Gastroesophageal sphincter (tissue), 4 donors: Measurements from ENCODE around the gene CLK3. TPM values are rescaled to one million over a fixed set of nuclear protein-coding genes. Genes with fewer than 3 reads are reported as not detected.

Experiments
- ATAC-seq: fragments of 150-250 bp; one replicate; pipeline ENCODE4 v1.9.1; 2016; ENCODE audit warnings: mild to moderate bottlenecking, moderate library complexity
- H3K27ac ChIP-seq, 4 donors: fragments of 200-600 bp; sonication (generic) in 3 of 4; 1 replicate in 3 of 4; 2 replicates in 1 of 4; pipeline ENCODE4 v1.5.1; 2016 to 2019
- H3K27me3 ChIP-seq: fragments of 200-600 bp; sonication (generic); one replicate; pipeline ENCODE4 v1.5.1; 2019
- H3K36me3 ChIP-seq, 2 donors: fragments of 200-600 bp; sonication (generic); one replicate each; pipeline ENCODE4 v1.5.1; 2019; ENCODE audit warnings: control low read depth in 1 of 2
- H3K4me1 ChIP-seq, 3 donors: fragments of 200-600 bp; sonication (generic); 1 replicate in 2 of 3; 2 replicates in 1 of 3; pipeline ENCODE4 v1.5.1; 2016 to 2019; ENCODE audit warnings: control low read depth in 2 of 3
- H3K4me3 ChIP-seq, 2 donors: fragments of 200-600 bp; sonication (generic); one replicate each; pipeline ENCODE4 v1.5.1; 2019; ENCODE audit warnings: mild to moderate bottlenecking in 1 of 2, moderate library complexity in 1 of 2
- H3K9me3 ChIP-seq, 3 donors: fragments of 200-600 bp; sonication (generic); one replicate each; pipeline ENCODE4 v1.5.1; 2017 to 2019; ENCODE audit warnings: control low read depth in 2 of 3
- EP300 ChIP-seq: sonication (generic); formaldehyde crosslinking; IDR thresholded peaks from one replicate; pipeline ENCODE4 v1.6.1; 2017; ENCODE audit warnings: antibody characterized with exemption, mild to moderate bottlenecking
- POLR2A ChIP-seq, 2 donors: fragments of 450-650 bp; IDR thresholded peaks; one replicate each; pipeline ENCODE4 v1.6.1; 2017; ENCODE audit warnings: antibody characterized with exemption in 2 of 2, mild to moderate bottlenecking in 2 of 2, moderate library complexity in 1 of 2
- POLR2AphosphoS5 ChIP-seq: sonication (generic); formaldehyde crosslinking; IDR thresholded peaks from one replicate; pipeline ENCODE4 v1.6.1; 2017; ENCODE audit warnings: antibody characterized with exemption
- WGBS, 2 donors: methylation state at CpG; one replicate each; pipeline ENCODE4 v1.1.5; 2018; ENCODE audit warnings: low coverage in 1 of 2; 5-methylcytosine and 5-hydroxymethylcytosine counted together
- total RNA-seq, 4 donors: library from RNA; depleted of rRNA; stranded (reverse); fragments of >200 nt; gene quantifications; one replicate each; pipeline ENCODE4 v1.1.0, GENCODE V29; 2016
- TF ChIP-seq, protein P1 (sequence below), 4 experiments: fragments of 200-600 bp in 2 of 4; fragments of 450-650 bp in 2 of 4; sonication (generic) in 1 of 4; IDR thresholded peaks; one replicate each; pipeline ENCODE4 v1.5.1; 2017 to 2019; ENCODE audit warnings: antibody characterized with exemption in 4 of 4, mild to moderate bottlenecking in 2 of 4, moderate library complexity in 2 of 4

The CLK3 gene
- total RNA-seq, result 100 to 1,000 TPM in 1 of 4 donors, 10 to 100 TPM in 3; 62.8 to 108 (median 82.5) TPM

DNA sequence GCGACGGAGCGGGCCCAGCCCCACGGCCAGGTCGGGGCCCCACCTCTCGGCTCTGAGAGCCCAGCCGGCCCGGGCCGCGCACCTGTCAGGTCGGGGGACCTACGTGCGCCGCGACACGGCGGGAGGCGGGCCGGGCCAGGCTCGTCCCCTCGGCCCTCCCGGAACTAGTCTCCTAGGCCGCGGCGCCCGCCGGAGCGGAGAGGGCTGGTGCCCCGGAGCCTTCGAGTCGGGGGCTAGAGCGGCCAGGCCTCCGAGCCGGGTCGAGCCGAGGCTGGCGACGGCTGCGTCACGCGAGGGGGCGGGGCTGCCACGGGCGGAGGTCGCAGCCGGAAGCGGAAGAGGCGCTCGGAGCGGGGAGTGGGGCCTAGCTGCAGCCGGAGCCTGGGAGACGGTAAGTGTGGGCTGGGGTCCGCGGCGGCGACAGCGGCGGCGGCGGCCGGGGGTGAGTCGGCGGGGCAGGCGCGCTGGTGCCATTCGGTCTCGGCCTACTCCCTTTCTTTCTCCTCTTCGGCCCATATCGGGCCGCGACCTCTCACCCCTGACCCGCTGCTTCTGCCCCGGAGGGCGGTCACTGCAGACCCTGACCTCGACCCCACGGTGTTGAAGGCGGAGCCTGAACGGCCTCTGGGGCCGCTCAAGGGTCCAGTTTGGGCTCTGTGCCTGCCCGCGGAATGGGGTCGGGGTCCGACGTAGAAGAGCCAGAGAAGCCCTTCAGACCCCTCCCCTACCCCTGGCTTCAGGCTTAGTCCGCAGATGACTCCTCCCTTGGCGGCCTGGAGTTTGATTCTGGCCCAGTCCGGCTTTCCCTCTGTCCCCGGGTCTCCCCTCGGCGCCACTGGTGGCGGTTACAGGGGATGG, at the start of gene CLK3:
Gene CLK3, plus strand, starts transcription at position 329 of the 858 bp plus-strand sequence. CDS start 3,361 bp downstream, outside the sequence.
- H3K4me1 ChIP-seq, result peaks cover 0 to 64% (median 24%) of the 10 kb centered on the region in 3 donors

DNA sequence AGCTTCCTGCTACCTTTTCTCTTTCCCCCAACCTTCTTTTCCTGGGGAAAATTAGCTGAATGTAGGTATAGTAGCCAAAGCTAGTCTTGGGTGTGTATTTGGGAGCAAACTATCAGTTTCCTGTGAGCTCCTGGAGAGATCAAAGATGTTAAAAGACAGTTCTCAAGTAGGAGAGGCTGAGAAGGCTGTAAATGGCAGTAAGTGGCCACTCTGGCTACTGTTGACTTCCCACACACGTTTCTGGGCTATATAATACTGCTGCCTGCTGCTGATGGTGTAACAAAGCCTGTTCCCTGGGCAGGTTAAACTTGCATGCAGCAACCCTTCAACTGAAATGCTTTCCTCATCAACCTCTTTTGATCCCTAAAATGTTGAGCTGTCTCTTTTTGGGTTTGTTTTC, 47.0 kb upstream of the CLK3 start:
- no peak for ATAC-seq
- peaks cover 0 to 11% of the 10 kb centered on the region in 2 donors for H3K36me3 ChIP-seq
- no peaks in the 10 kb centered on the region for H3K9me3 ChIP-seq
- WGBS, 2 donors, result 50% methylated on average over 1 of the region's 1 CpG
- no peak overlapping the region for H3K27ac ChIP-seq
- no peaks in the 10 kb centered on the region for H3K27me3 ChIP-seq
- H3K4me1 ChIP-seq, result peaks cover 0 to 18% (median 3%) of the 10 kb centered on the region in 3 donors
- H3K4me3 ChIP-seq, result no peak overlapping the region
- TF ChIP-seq, protein P1, sequence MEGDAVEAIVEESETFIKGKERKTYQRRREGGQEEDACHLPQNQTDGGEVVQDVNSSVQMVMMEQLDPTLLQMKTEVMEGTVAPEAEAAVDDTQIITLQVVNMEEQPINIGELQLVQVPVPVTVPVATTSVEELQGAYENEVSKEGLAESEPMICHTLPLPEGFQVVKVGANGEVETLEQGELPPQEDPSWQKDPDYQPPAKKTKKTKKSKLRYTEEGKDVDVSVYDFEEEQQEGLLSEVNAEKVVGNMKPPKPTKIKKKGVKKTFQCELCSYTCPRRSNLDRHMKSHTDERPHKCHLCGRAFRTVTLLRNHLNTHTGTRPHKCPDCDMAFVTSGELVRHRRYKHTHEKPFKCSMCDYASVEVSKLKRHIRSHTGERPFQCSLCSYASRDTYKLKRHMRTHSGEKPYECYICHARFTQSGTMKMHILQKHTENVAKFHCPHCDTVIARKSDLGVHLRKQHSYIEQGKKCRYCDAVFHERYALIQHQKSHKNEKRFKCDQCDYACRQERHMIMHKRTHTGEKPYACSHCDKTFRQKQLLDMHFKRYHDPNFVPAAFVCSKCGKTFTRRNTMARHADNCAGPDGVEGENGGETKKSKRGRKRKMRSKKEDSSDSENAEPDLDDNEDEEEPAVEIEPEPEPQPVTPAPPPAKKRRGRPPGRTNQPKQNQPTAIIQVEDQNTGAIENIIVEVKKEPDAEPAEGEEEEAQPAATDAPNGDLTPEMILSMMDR (IDR thresholded peaks at IDR 0.05), result no peak
- TF ChIP-seq POLR2AphosphoS5, result no peak
- no peak for TF ChIP-seq EP300
- no peak for TF ChIP-seq POLR2A (IDR thresholded peaks at IDR 0.05)

More for the DNA sequence above, at the start of gene CLK3:
- Histone ChIP-seq H3K27ac (peak within 1 kb of the TSS; percentile 94 to 100 (median 98)), H3K27me3 (no peaks in the 10 kb centered on the region), H3K36me3 (peaks cover 0 to 21% of the 10 kb centered on the region in 2 donors), H3K9me3 (no peaks in the 10 kb centered on the region), H3K4me3 (peak within 1 kb of the TSS; percentile 91 to 99)
- TF ChIP-seq POLR2AphosphoS5 (peak; percentile 73), POLR2A (IDR thresholded peaks at IDR 0.05) (peak; percentile 85 to 86), EP300 (no peak)
- TF ChIP-seq, protein P1 (IDR thresholded peaks at IDR 0.05), result peak in 1 of 4 experiments; percentile 15
- 0% methylated on average over 2 of the region's 91 CpGs; no CpG with 5 or more reads in 1 of the 2 donors for WGBS, 2 donors
- peak; percentile 91 for ATAC-seq

GRCh38 chr15:74569731-74570070, 45.9 kb upstream of the CLK3 start:
- Histone ChIP-seq H3K4me1 (peaks cover 0 to 18% (median 3%) of the 10 kb centered on the region in 3 donors), H3K27me3 (no peaks in the 10 kb centered on the region), H3K27ac (peak overlapping the region in 2 of 4 donors; percentile 59 to 69), H3K9me3 (no peaks in the 10 kb centered on the region), H3K36me3 (peaks cover 0 to 22% of the 10 kb centered on the region in 2 donors), H3K4me3 (no peak overlapping the region)
- no peak for TF ChIP-seq POLR2A (IDR thresholded peaks at IDR 0.05)
- TF ChIP-seq, protein P1 (IDR thresholded peaks at IDR 0.05), result no peak
- ATAC-seq, result no peak
- 55 to 61% methylated on average over 3 to 4 of the region's 4 CpGs for WGBS, 2 donors

- TF ChIP-seq POLR2AphosphoS5 (no peak), EP300 (no peak), POLR2A (IDR thresholded peaks at IDR 0.05) (no peak)
- Histone ChIP-seq H3K27ac (peak overlapping the region in 1 of 4 donors; percentile 30), H3K36me3 (peaks cover 0 to 37% of the 10 kb centered on the region in 2 donors), H3K27me3 (no peaks in the 10 kb centered on the region), H3K4me1 (peaks cover 0 to 18% (median 3%) of the 10 kb centered on the region in 3 donors), H3K4me3 (no peak overlapping the region), H3K9me3 (no peaks in the 10 kb centered on the region)
- no peak for ATAC-seq
- WGBS, 2 donors, result 97% methylated on average over 3 of the region's 3 CpGs; no CpG with 5 or more reads in 1 of the 2 donors
These were observed 44.4 kb upstream of the CLK3 start for GRCh38 chr15:74571191-74571590.

- Histone ChIP-seq H3K4me1 (peaks cover 0 to 18% (median 3%) of the 10 kb centered on the region in 3 donors), H3K27me3 (no peaks in the 10 kb centered on the region), H3K36me3 (peaks cover 0 to 64% of the 10 kb centered on the region in 2 donors), H3K9me3 (no peaks in the 10 kb centered on the region), H3K4me3 (no peak overlapping the region), H3K27ac (no peak overlapping the region)
- no peak for ATAC-seq
- TF ChIP-seq POLR2A (IDR thresholded peaks at IDR 0.05) (no peak), POLR2AphosphoS5 (no peak), EP300 (no peak)
- TF ChIP-seq, protein P1 (IDR thresholded peaks at IDR 0.05), result no peak
- 100% methylated on average over 2 to 3 of the region's 4 CpGs for WGBS, 2 donors
These were observed 41.6 kb upstream of the CLK3 start for GRCh38 chr15:74573987-74574386.
